ENCODE measurements around the gene CCM2. TPM values are rescaled to one million over a fixed set of nuclear protein-coding genes. Genes with fewer than 3 reads are reported as not detected.

CCM2 gene
- total and polyA plus RNA-seq, 2 of the 8 experiments (the other 6 are each of a cell fraction or from before 2014, with no cell fraction given): 31.6 to 41.2 TPM

- 91% methylated on average over 3 of the region's 3 CpGs; no CpG with 5 or more reads in 1 of the 2 experiments for WGBS, 2 experiments (ENCODE audit: extremely low coverage in 1 of 2, insufficient coverage in 1 of 2, insufficient read length in 1 of 2, insufficient replicate concordance in 2 of 2, low coverage in 1 of 2, low lambda C conversion rate in 2 of 2, missing lambda C conversion rate in 1 of 2)
- CTCF ChIA-PET (ENCODE audit: partially characterized antibody): interaction anchor here (0.7 kb wide), 1 partner anchor 68 kb away, joined by 3 read pairs; no protein-coding TSS in a partner anchor
- TF ChIP-seq POLR2AphosphoS5 (IDR thresholded peaks at IDR 0.05; ENCODE audit: low read depth, low read length) (no peak), GABPA (IDR thresholded peaks at IDR 0.05; ENCODE audit: borderline replicate concordance, insufficient read depth, low read length) (no peak), TEAD4 (IDR thresholded peaks at IDR 0.05; ENCODE audit: low read depth, low read length) (no peak), TAF7 (optimal IDR thresholded peaks at IDR 0.05; ENCODE audit: borderline replicate concordance, low read depth, low read length) (no peak), BRCA1 (IDR thresholded peaks at IDR 0.05; ENCODE audit: low read depth, low read length) (no peak), CTBP2 (IDR thresholded peaks at IDR 0.05; ENCODE audit: borderline replicate concordance, insufficient read depth, insufficient read length, low read length) (no peak), KDM4A (IDR thresholded peaks at IDR 0.05; ENCODE audit: low read depth, low read length, severe bottlenecking) (no peak), TAF1 (IDR thresholded peaks at IDR 0.05; ENCODE audit: low read depth, low read length) (no peak), TCF12 (IDR thresholded peaks at IDR 0.05; ENCODE audit: low read depth, low read length) (no peak), SP2 (IDR thresholded peaks at IDR 0.05; ENCODE audit: low read length) (no peak), RAD21 (IDR thresholded peaks at IDR 0.05 in 1 of 2, conservative IDR thresholded peaks at IDR 0.05 in 1 of 2; ENCODE audit: low read depth in 2 of 2, low read length in 2 of 2) (no peak), EP300 (IDR thresholded peaks at IDR 0.05; ENCODE audit: borderline replicate concordance in 1 of 2, low read depth in 2 of 2, low read length in 2 of 2) (no peak), FOSL1 (IDR thresholded peaks at IDR 0.05; ENCODE audit: insufficient read depth, low read depth, low read length) (no peak), RXRA (IDR thresholded peaks at IDR 0.05; ENCODE audit: insufficient read depth, low read depth, low read length) (no peak)
Measured at GRCh38 chr7:45067582-45067981, 67.6 kb downstream of the CCM2 start.

More at GRCh38 chr7:45067582-45067981, 67.6 kb downstream of the CCM2 start:
- no peak overlapping the region for H3K4me2 ChIP-seq (ENCODE audit: insufficient read depth in 1 of 2, low read depth in 2 of 2, low read length in 2 of 2)
- H2BK120ac ChIP-seq (replicated peaks; ENCODE audit: low read depth, low read length): no peak overlapping the region
- H3K23ac ChIP-seq (ENCODE audit: insufficient read length): no peak overlapping the region
- H2AK5ac ChIP-seq (ENCODE audit: low read depth, low read length): no peak overlapping the region
- H3K9me3 ChIP-seq (ENCODE audit: insufficient read depth in 2 of 2, low read depth in 1 of 2, low read length in 1 of 2): no peaks in the 10 kb centered on the region
- no peak overlapping the region for H3K4ac ChIP-seq (replicated peaks; ENCODE audit: insufficient read length, low read depth, low read length)
- H3K4me3 ChIP-seq (ENCODE audit: extremely low read depth in 1 of 4, insufficient read depth in 2 of 4, low read depth in 3 of 4, low read length in 4 of 4): no peak overlapping the region
- peaks cover 3 to 5% of the 10 kb centered on the region in 2 experiments for H4K20me1 ChIP-seq (replicated peaks in 1 of 2; ENCODE audit: control insufficient read depth in 1 of 2, insufficient read depth in 2 of 2, low read length in 2 of 2)
- no peak overlapping the region for H3K14ac ChIP-seq (ENCODE audit: insufficient read length)
- H3K23me2 ChIP-seq (ENCODE audit: low read depth, low read length): no peaks in the 10 kb centered on the region
- H2BK20ac ChIP-seq (ENCODE audit: low read length): no peak overlapping the region
- DNase-seq (ENCODE audit: low read depth in 1 of 2, low spot score in 2 of 2): no peak
- H3K18ac ChIP-seq (ENCODE audit: extremely low read depth, low read length): no peak overlapping the region
- H4K91ac ChIP-seq (replicated peaks; ENCODE audit: insufficient read length, low read length): no peak overlapping the region
- H2BK5ac ChIP-seq (ENCODE audit: low read depth, low read length): no peak overlapping the region
- no peak for FAIRE-seq
- no peaks in the 10 kb centered on the region for H3K27me3 ChIP-seq (replicated peaks in 1 of 4; ENCODE audit: control insufficient read depth in 3 of 4, extremely low read depth in 1 of 4, insufficient read depth in 3 of 4, low read length in 3 of 4)
- peaks cover 5% of the 10 kb centered on the region; the same call in 1 of the 2 replicates for H3K79me1 ChIP-seq (ENCODE audit: low read depth, low read length)
- POLR2A ChIA-PET (ENCODE audit: partially characterized antibody): interaction anchor here (0.6 to 1.9 kb wide), 2 partner anchors 38 to 188 kb away, joined by 3 to 6 read pairs; no protein-coding TSS in a partner anchor
- no peak overlapping the region for H3K27ac ChIP-seq (ENCODE audit: low read depth, low read length)
- no peak overlapping the region for H2AFZ ChIP-seq (ENCODE audit: low read length)
- H3K36me3 ChIP-seq (ENCODE audit: control insufficient read depth in 2 of 4, insufficient read depth in 4 of 4, low read length in 3 of 4): peaks cover 0 to 6% (median 5%) of the 10 kb centered on the region in 4 experiments; a peak in 5 of 8 replicates
- no peak overlapping the region for H2BK15ac ChIP-seq (ENCODE audit: low read length)
- H2BK12ac ChIP-seq (ENCODE audit: low read depth, low read length): no peak overlapping the region
- H3K79me2 ChIP-seq (ENCODE audit: control insufficient read depth in 1 of 2, insufficient read depth in 2 of 2, low read length in 2 of 2): no peaks in the 10 kb centered on the region
- no peak overlapping the region for H3K56ac ChIP-seq (replicated peaks; ENCODE audit: insufficient read length, low read depth, low read length)
- no peaks in the 10 kb centered on the region for H3K4me1 ChIP-seq (replicated peaks in 1 of 4; ENCODE audit: control insufficient read depth in 3 of 4, insufficient read depth in 4 of 4, low read length in 3 of 4)
- no peak overlapping the region for H3K9ac ChIP-seq (replicated peaks in 1 of 4; ENCODE audit: extremely low read depth in 1 of 4, low read depth in 3 of 4, low read length in 3 of 4)
- H4K8ac ChIP-seq (ENCODE audit: extremely low read depth, insufficient read depth, low read length): no peak overlapping the region
- H4K5ac ChIP-seq (ENCODE audit: insufficient read length, low read depth, low read length): no peak overlapping the region

Measured in H1 (cell line).